HG03521 (cell line): ENCODE measurements around the gene ZNF567.
A peak's percentile ranks its signal among the peaks of the same experiment; 100 is the strongest.
"Not testable (repeated sequence)": the region's sequence is repeated elsewhere in the genome, so short reads cannot be mapped to it uniquely, and the experiment has no call there.

Experiments used
- ATAC-seq: cut with Tn5 transposase; IDR thresholded peaks from one replicate; pipeline ENCODE4 v1.9.1; 2021; ENCODE audit warnings: mild to moderate bottlenecking, moderate library complexity; ENCODE audit not compliant: unreplicated experiment

Gene ZNF567

GRCh38 chr19:36687214-36688056 is at the start of gene ZNF567:
Gene ZNF567, plus strand, starts transcription at chr19:36687612. Its CDS starts 7,256 bp downstream, at chr19:36694868.
- ATAC-seq, result peak; percentile 92

- no peak for ATAC-seq
Observed at GRCh38 chr19:36638862-36639510, 48.4 kb upstream of the ZNF567 start.

GRCh38 chr19:36646746-36647145 is 40.7 kb upstream of the ZNF567 start:
- no peak for ATAC-seq

- no peak for ATAC-seq
Observed at GRCh38 chr19:36652958-36653357, 34.5 kb upstream of the ZNF567 start.

- no peak for ATAC-seq
Observed at GRCh38 chr19:36665832-36666231, 21.6 kb upstream of the ZNF567 start.

DNA sequence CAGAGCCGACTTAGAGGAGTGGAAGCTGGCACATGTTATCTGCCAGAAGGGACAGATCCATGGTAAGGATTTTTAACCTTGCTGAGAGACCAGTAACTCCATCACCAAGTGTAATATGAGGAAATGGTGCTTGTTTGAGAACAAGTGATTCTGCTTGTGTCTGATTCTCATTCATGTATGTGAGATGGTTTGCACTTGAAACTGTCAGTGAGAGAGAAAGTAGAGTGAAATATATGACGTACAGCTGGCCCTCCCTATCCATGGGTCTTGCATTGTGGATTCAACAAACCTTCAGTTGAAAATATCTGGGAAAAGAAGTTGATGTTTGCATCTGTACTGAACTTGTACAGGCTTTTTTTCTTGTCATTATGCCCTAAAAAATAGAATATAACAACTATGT is 18.8 kb upstream of the ZNF567 start:
- no peak for ATAC-seq

- no peak for ATAC-seq
Observed at GRCh38 chr19:36672368-36672767, 15.0 kb upstream of the ZNF567 start.

DNA sequence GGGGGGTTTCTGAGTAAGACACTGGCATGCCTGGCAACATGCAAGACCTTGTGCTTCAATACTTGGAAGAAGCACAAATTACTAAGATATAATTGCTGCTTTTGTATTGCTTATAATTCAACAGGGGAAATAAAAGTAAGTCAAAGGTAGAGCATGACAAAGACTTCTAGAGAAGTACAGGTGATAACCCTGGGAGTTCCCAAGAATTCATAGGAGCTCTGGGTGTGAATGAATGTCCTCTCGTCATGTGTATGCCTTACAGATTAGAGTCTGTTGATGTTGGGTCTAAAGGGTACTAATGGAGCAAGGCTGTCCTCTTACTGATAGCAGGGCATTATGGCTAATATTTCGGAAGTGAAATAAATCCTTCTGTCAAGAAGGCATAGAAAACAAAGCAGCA is 13.2 kb upstream of the ZNF567 start:
- no peak for ATAC-seq

GRCh38 chr19:36679455-36679854 is 8.0 kb upstream of the ZNF567 start:
- ATAC-seq, result no peak

DNA sequence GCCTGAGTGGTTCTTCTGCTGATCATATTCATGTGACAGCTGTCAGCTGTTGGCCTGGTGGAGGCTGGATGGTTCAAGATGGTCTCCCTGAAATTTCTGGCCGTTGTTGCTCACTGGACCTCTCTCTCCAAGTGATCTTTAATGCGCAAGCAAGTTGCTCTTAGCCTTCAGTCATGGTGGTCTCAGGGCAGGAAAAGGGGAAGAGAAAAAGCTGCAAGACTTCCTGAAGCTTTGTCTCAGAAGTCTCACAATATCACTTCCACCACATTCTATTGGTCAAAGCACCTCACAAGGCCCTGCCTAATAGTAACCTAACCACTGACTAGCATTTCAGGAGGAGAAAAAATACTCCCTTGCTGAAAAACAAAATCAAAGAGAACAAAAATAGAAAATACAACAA is 1.6 kb upstream of the ZNF567 start:
- ATAC-seq, result no peak

DNA sequence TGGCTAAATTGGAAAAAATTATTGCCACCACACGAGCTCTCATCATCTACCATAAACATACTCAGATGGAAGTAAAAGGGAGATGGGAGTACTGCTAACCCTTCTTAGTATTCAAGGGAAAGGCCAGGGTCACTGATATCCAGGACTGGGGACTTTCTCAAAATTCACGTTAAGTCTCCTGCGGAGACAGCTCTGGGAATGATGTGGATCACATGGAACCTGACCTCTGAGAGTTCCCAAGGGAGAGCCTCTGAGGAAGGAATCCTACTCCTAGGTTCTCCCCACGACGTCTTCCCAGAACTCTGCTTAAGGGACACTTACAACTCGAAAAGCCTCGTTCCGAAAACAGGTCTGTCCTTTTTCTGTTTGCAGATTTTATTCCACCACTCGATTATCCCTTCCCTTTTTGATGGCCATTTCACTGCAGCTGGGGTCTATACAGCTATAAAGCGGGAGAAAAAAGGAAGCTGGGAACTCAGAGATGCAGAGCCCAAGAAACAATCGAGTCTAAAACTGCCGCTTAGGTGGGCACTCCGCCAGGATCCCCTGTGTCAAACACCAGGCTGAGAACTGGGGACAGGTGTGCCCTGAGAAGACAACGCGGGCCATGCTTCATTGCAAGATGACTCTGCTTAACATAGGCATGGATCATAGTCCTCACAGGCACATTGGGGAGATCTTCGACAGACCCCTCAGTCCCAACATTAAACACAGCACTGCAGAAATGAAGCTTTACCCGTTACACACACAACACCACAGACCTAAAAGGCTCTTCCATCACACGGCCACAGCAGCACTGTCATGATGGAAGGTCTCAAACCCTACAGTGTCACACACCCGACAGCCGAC is 823 bp upstream of the ZNF567 start:
- ATAC-seq, result peak; percentile 14

DNA sequence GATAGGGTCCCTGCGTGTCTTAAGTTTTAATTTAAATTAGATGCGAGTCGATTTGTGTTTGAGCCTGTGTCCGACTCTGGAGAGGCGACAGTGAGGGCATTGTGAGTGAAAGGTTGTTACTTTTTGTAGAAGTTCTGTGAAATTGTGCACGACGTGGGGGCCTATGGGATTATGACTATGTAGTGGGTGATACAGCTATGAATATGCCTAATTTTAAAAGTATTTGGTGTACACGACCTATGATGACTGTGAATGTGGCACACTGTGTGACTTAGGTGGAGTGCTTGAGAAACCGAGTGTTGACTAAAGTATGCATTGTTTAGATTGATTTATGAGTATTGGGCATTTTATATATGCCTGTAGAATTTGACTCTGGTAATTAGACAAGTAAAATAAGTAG is 646 bp downstream of the ZNF567 start:
- no peak for ATAC-seq

DNA sequence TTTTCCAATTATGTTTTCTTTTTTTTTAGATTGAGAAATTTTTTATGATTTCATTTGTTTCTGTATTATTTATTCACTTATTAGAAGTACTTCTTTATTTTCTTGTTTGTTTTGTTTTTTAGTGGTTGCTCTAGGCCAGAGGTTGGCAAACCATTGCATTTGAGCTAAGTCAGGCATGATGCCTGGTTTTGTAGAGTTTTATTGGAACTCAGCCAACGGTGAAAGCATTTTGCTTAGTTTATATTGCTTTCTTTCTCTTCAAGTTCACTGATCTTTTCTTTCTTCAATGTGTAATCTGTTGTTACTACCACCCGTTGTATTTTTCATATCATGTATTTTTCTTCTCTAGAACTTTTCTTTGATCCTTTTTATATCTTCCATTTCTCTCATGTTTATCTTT is 19.7 kb downstream of the ZNF567 start:
- ATAC-seq, result no peak

GRCh38 chr19:36709423-36709822 is 22.0 kb downstream of the ZNF567 start:
- no peak for ATAC-seq

GRCh38 chr19:36719687-36720556 is 32.5 kb downstream of the ZNF567 start:
- no peak for ATAC-seq

- ATAC-seq, result not testable (repeated sequence)
Observed at GRCh38 chr19:36736166-36736565, 48.8 kb downstream of the ZNF567 start.

DNA sequence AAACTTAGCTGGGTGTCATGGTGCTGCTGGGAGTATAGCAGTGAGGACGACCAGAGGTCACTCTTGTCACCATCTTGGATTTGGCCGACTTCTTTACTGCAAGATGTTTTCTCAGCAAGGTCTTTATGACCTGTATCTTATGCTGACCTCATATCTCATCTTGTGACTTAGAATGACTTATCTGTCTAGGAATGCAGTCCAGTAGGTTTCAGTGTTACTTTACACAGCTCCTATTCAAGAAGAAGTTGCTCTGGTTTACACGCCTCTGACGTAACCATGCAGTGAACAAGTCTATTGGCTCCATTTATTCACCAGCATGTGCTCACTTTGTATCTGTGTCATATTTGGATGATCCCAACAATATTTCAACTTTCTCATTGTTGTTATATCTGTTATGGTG is 58.5 kb downstream of the ZNF567 start:
- no peak for ATAC-seq

DNA sequence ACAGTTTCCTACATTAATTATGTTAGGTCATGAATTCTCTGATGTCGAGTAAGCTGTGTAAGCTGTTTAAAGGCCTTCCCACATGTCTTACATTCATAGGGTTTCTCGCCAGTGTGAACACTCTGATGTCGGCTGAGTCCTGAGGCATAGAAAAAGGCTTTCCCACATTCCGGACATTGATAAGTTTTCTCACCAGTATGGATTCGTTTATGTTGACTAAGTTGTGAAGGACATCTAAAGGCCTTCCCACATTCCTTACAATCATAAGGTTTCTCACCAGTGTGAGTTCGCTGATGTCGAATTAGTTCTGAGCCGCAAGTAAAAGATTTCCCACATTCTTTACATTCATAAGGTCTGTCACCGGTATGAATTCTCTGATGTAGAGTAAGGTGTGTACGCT is 60.3 kb downstream of the ZNF567 start:
- no peak for ATAC-seq

- no peak for ATAC-seq
Observed at GRCh38 chr19:36748431-36749275, 61.2 kb downstream of the ZNF567 start.

- ATAC-seq, result not testable (repeated sequence)
Observed at GRCh38 chr19:36749613-36750012, 62.2 kb downstream of the ZNF567 start.
